ENCODE results near the gene FLCN.

Gene FLCN

GRCh38 chr17:17169396-17169795 is 67.6 kb downstream of the FLCN start:
- no peak overlapping the region for H3K27ac ChIP-seq (ENCODE audit: insufficient read depth, low read length, poor library complexity, severe bottlenecking)
- no peaks in the 10 kb centered on the region for H3K9me3 ChIP-seq (ENCODE audit: control insufficient read depth, low read length)
- no peak for DNase-seq
- peaks cover 49% of the 10 kb centered on the region for H3K36me3 ChIP-seq (ENCODE audit: control insufficient read depth, insufficient read depth, low read length)
- H3K4me1 ChIP-seq (ENCODE audit: control insufficient read depth, insufficient read depth, low read length, poor library complexity, severe bottlenecking): peaks cover 38% of the 10 kb centered on the region
- no peaks in the 10 kb centered on the region for H3K27me3 ChIP-seq (replicated peaks; ENCODE audit: control insufficient read depth, insufficient read depth, low read length, poor library complexity, severe bottlenecking)
- H3K4me3 ChIP-seq (ENCODE audit: insufficient read depth, low read depth, low read length, poor library complexity, severe bottlenecking): no peak overlapping the region

GRCh38 chr17:17168401-17168800 is 68.6 kb downstream of the FLCN start:
- H3K27ac ChIP-seq (ENCODE audit: insufficient read depth, low read length, poor library complexity, severe bottlenecking): no peak overlapping the region
- H3K4me3 ChIP-seq (ENCODE audit: insufficient read depth, low read depth, low read length, poor library complexity, severe bottlenecking): no peak overlapping the region
- H3K4me1 ChIP-seq (ENCODE audit: control insufficient read depth, insufficient read depth, low read length, poor library complexity, severe bottlenecking): peaks cover 33% of the 10 kb centered on the region
- peaks cover 54% of the 10 kb centered on the region for H3K36me3 ChIP-seq (ENCODE audit: control insufficient read depth, insufficient read depth, low read length)
- no peaks in the 10 kb centered on the region for H3K27me3 ChIP-seq (replicated peaks; ENCODE audit: control insufficient read depth, insufficient read depth, low read length, poor library complexity, severe bottlenecking)
- DNase-seq: no peak
- no peaks in the 10 kb centered on the region for H3K9me3 ChIP-seq (ENCODE audit: control insufficient read depth, low read length)

DNA sequence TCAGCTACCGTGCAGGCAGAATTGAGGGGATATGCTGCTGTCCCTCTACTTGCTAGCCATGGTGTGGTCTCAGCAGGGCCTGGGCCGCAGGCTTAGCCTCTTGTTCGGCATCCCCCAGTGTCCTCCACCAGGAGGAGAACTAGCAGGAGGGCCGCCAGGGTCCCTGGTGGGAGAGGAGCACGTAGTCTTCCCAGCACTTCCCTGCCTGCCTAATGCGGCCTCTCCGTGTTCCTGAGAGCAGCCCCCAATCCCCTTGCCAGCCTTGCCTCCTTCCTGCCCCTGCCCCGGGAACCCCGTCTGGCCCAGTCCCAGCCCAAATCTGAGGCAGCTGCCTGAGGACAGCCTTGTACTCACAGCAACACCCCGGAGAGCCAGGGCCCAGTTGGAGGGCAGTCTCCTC is 69.0 kb downstream of the FLCN start:
- H3K36me3 ChIP-seq (ENCODE audit: control insufficient read depth, insufficient read depth, low read length): peaks cover 58% of the 10 kb centered on the region
- DNase-seq: no peak
- H3K9me3 ChIP-seq (ENCODE audit: control insufficient read depth, low read length): no peaks in the 10 kb centered on the region
- no peaks in the 10 kb centered on the region for H3K27me3 ChIP-seq (replicated peaks; ENCODE audit: control insufficient read depth, insufficient read depth, low read length, poor library complexity, severe bottlenecking)
- H3K4me1 ChIP-seq (ENCODE audit: control insufficient read depth, insufficient read depth, low read length, poor library complexity, severe bottlenecking): peaks cover 29% of the 10 kb centered on the region
- H3K27ac ChIP-seq (ENCODE audit: insufficient read depth, low read length, poor library complexity, severe bottlenecking): no peak overlapping the region
- no peak overlapping the region for H3K4me3 ChIP-seq (ENCODE audit: insufficient read depth, low read depth, low read length, poor library complexity, severe bottlenecking)

DNA sequence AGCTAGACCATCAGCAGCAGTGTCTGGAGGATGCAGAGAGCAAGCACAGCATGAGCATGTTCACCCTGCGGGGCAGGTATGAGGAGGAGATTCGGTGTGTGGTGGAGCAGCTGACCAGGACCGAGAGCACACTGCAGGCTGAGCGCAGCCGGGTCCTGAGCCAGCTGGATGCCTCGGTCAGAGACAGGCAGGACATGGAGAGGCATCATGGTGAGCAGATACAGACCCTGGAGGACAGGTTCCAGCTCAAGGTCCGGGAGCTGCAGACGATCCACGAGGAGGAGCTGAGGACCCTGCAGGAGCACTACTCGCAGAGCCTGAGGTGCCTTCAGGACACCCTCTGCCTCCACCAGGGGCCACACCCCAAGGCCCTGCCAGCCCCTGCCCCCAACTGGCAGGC is 69.6 kb downstream of the FLCN start:
- H3K4me3 ChIP-seq (ENCODE audit: insufficient read depth, low read depth, low read length, poor library complexity, severe bottlenecking): no peak overlapping the region
- no peak for DNase-seq
- H3K27me3 ChIP-seq (replicated peaks; ENCODE audit: control insufficient read depth, insufficient read depth, low read length, poor library complexity, severe bottlenecking): no peaks in the 10 kb centered on the region
- no peak overlapping the region for H3K27ac ChIP-seq (ENCODE audit: insufficient read depth, low read length, poor library complexity, severe bottlenecking)
- H3K9me3 ChIP-seq (ENCODE audit: control insufficient read depth, low read length): no peaks in the 10 kb centered on the region
- peaks cover 62% of the 10 kb centered on the region for H3K36me3 ChIP-seq (ENCODE audit: control insufficient read depth, insufficient read depth, low read length)
- H3K4me1 ChIP-seq (ENCODE audit: control insufficient read depth, insufficient read depth, low read length, poor library complexity, severe bottlenecking): peaks cover 23% of the 10 kb centered on the region

DNA sequence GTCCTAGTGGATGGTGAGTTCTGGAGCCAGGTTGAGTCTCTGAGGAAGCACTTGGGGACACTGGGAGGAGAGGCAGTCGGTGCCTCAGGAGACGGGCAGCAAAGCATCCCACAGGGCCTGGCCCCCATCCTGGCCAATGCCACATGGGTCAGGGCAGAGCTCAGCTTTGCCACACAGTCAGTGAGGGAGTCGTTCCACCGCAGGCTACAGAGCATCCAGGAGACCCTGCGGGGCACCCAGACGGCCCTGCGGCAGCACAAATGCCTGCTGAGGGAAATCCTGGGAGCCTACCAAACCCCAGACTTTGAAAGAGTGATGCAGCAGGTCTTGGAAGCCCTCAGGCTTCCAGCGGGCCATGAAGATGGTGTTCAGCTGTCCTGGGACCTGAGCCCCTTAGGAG is 70.5 kb downstream of the FLCN start:
- Histone ChIP-seq H3K9me3 (ENCODE audit: control insufficient read depth, low read length) (no peaks in the 10 kb centered on the region), H3K4me1 (ENCODE audit: control insufficient read depth, insufficient read depth, low read length, poor library complexity, severe bottlenecking) (peaks cover 14% of the 10 kb centered on the region), H3K36me3 (ENCODE audit: control insufficient read depth, insufficient read depth, low read length) (peaks cover 65% of the 10 kb centered on the region), H3K27me3 (replicated peaks; ENCODE audit: control insufficient read depth, insufficient read depth, low read length, poor library complexity, severe bottlenecking) (no peaks in the 10 kb centered on the region), H3K27ac (ENCODE audit: insufficient read depth, low read length, poor library complexity, severe bottlenecking) (no peak overlapping the region), H3K4me3 (ENCODE audit: insufficient read depth, low read depth, low read length, poor library complexity, severe bottlenecking) (no peak overlapping the region)
- no peak for DNase-seq

DNA sequence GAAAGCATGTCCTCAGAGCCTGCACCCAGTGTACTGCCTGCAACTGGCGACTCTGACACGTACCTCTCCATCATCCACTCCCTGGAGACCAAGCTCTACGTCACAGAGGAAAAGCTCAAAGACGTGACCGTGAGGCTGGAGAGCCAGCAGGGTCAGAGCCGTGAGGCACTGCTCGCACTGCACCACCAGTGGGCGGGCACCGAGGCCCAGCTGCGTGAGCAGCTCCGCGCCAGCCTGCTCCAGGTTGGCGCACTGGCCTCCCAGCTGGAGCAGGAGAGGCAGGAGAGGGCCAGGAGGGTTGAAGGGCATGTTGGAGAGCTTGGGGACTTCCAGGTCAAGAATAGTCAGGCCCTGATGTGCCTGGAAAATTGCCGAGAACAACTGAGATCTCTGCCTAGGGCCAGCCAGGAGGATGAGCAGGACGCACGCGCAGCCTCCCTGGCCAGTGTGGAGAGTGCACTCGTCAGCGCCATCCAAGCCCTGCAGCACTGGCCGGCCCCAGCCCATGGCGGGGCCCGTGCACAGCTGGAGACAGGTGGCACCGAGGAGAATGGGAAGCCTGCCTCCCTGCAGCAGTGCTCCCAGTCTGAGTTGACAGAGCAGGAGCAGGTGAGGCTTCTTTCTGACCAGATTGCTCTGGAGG is 71.2 kb downstream of the FLCN start:
- H3K36me3 ChIP-seq (ENCODE audit: control insufficient read depth, insufficient read depth, low read length): peaks cover 72% of the 10 kb centered on the region

GRCh38 chr17:17164676-17165075 is 72.3 kb downstream of the FLCN start:
- no peaks in the 10 kb centered on the region for H3K9me3 ChIP-seq (ENCODE audit: control insufficient read depth, low read length)
- peaks cover 81% of the 10 kb centered on the region for H3K36me3 ChIP-seq (ENCODE audit: control insufficient read depth, insufficient read depth, low read length)
- no peak overlapping the region for H3K27ac ChIP-seq (ENCODE audit: insufficient read depth, low read length, poor library complexity, severe bottlenecking)
- H3K4me3 ChIP-seq (ENCODE audit: insufficient read depth, low read depth, low read length, poor library complexity, severe bottlenecking): no peak overlapping the region
- no peak for DNase-seq
- H3K4me1 ChIP-seq (ENCODE audit: control insufficient read depth, insufficient read depth, low read length, poor library complexity, severe bottlenecking): no peaks in the 10 kb centered on the region
- no peaks in the 10 kb centered on the region for H3K27me3 ChIP-seq (replicated peaks; ENCODE audit: control insufficient read depth, insufficient read depth, low read length, poor library complexity, severe bottlenecking)

More for the DNA sequence above, 71.2 kb downstream of the FLCN start:
- Histone ChIP-seq H3K27ac (ENCODE audit: insufficient read depth, low read length, poor library complexity, severe bottlenecking) (no peak overlapping the region), H3K4me1 (ENCODE audit: control insufficient read depth, insufficient read depth, low read length, poor library complexity, severe bottlenecking) (peaks cover 7% of the 10 kb centered on the region), H3K9me3 (ENCODE audit: control insufficient read depth, low read length) (no peaks in the 10 kb centered on the region), H3K27me3 (replicated peaks; ENCODE audit: control insufficient read depth, insufficient read depth, low read length, poor library complexity, severe bottlenecking) (no peaks in the 10 kb centered on the region), H3K4me3 (ENCODE audit: insufficient read depth, low read depth, low read length, poor library complexity, severe bottlenecking) (no peak overlapping the region)
- DNase-seq: no peak

DNA sequence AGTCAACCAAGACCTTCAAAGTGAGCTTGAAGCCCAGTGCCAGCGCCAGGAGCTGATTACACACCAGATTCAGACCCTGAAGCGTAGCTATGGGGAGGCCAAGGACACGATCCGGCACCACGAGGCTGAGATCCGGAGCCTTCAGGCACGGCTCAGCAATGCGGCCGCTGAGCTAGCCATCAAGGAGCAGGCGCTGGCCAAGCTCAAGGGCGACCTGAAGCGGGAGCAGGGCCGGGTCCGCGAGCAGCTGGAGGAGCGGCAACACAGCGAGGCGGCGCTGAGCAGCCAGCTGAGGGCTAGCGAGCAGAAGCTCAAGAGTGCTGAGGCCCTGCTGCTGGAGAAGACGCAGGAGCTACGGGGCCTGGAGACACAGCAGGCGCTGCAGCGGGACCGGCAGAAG is 72.8 kb downstream of the FLCN start:
- no peaks in the 10 kb centered on the region for H3K4me1 ChIP-seq (ENCODE audit: control insufficient read depth, insufficient read depth, low read length, poor library complexity, severe bottlenecking)
- H3K4me3 ChIP-seq (ENCODE audit: insufficient read depth, low read depth, low read length, poor library complexity, severe bottlenecking): no peak overlapping the region
- H3K9me3 ChIP-seq (ENCODE audit: control insufficient read depth, low read length): no peaks in the 10 kb centered on the region
- peaks cover 85% of the 10 kb centered on the region for H3K36me3 ChIP-seq (ENCODE audit: control insufficient read depth, insufficient read depth, low read length)
- H3K27ac ChIP-seq (ENCODE audit: insufficient read depth, low read length, poor library complexity, severe bottlenecking): no peak overlapping the region
- H3K27me3 ChIP-seq (replicated peaks; ENCODE audit: control insufficient read depth, insufficient read depth, low read length, poor library complexity, severe bottlenecking): no peaks in the 10 kb centered on the region
- no peak for DNase-seq
